Mesothelial cell of epicardium (in vitro differentiated cells): ENCODE data around the gene CDC20B. TPM values are rescaled to one million over a fixed set of nuclear protein-coding genes. Genes with fewer than 3 reads are reported as not detected.
"Not testable (repeated sequence)": the region's sequence is repeated elsewhere in the genome, so short reads cannot be mapped to it uniquely, and the experiment has no call there.

Experiments used
- DNase-seq, 2 experiments: peaks; one replicate each; pipeline ENCODE4 v3.0.0; 2021; ENCODE audit warnings: low spot score in 2 of 2; ENCODE audit not compliant: unreplicated experiment in 2 of 2
- H3K27ac Mint-ChIP-seq: 2 replicates; pipeline ENCODE4 v1.8.0; 2021; ENCODE audit warnings: mixed read lengths
- H3K27me3 Mint-ChIP-seq: 2 replicates; pipeline ENCODE4 v1.8.0; 2021; ENCODE audit warnings: low read depth, mixed read lengths
- H3K36me3 Mint-ChIP-seq: 2 replicates; pipeline ENCODE4 v1.8.0; 2021; ENCODE audit warnings: mixed read lengths
- H3K4me1 Mint-ChIP-seq: 2 replicates; pipeline ENCODE4 v1.8.0; 2021; ENCODE audit warnings: mixed read lengths
- H3K4me3 Mint-ChIP-seq: 2 replicates; pipeline ENCODE4 v1.8.0; 2021; ENCODE audit warnings: mild to moderate bottlenecking, moderate library complexity, mixed read lengths
- H3K9me3 Mint-ChIP-seq: 2 replicates; pipeline ENCODE4 v1.8.0; 2021; ENCODE audit warnings: mixed read lengths
- CTCF ChIP-seq: fragments of 200-600 bp; sonication (generic); IDR thresholded peaks from one replicate; pipeline ENCODE4 v1.5.0; 2021; ENCODE audit warnings: antibody characterized with exemption; ENCODE audit not compliant: unreplicated experiment
- total RNA-seq: library from RNA; stranded (reverse); gene quantifications from 3 replicates; pipeline ENCODE4 v1.2.1, GENCODE V29; 2021

CDC20B gene
- total RNA-seq, 1 donor from 2014 or later = 0.09 TPM

DNA sequence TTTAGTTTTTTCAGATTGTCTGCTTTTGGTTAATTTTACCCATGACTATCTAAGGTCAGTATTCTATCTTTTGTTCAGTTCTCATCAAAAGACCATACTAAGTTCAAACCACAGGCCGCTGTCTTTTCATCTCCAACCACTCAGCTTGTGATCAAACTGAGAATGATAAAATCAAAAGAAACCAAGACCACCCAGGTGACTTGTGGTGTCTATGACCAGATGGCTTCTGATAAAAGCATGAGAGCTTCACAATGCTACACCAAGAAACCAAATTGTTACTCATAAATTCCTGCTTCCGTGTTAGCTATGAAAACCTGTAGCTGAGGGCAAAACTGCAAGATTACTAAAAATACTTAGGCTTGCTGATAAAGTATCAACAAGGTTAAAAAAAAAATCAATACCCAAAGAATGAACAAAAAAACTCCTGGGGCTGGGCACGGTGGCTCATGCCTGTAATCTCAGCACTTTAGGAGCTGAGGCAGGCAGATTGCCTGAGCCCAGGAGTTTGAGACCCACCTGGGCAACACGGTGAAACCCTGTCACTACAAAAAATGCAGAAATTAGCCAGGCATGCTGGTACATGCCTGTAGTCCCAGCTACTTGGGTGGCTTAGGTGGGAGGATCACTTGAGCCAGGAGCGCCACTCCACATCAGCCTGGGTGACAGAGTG, 38.8 kb downstream of the CDC20B start:
- Mint-ChIP-seq H3K36me3 (no peaks in the 10 kb centered on the region), H3K27me3 (peaks cover 16% of the 10 kb centered on the region), H3K27ac (no peak overlapping the region), H3K9me3 (peaks cover 26% of the 10 kb centered on the region), H3K4me1 (no peaks in the 10 kb centered on the region), H3K4me3 (no peak overlapping the region)
- no peak for DNase-seq
- TF ChIP-seq CTCF = no peak

DNA sequence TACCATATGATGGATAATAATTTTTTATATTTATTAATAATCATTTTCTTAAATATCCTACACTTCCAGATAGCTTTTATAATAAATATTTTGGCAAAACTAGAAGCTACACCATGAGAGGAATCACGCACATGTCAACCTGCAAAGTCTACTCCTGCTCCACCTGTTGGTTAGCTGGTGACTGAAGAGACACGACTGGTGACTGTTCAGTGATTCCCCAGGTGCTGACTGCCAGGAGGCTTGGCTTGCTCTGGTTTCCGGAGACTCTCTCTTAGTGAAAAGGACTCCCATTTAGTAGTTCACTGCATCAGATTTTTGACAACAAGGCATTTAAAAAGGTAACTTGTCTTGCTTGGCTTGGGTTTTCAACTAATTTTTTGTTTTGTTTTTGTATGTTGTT, 49.6 kb downstream of the CDC20B start:
- Mint-ChIP-seq H3K27me3 (peaks cover 31% of the 10 kb centered on the region), H3K9me3 (no peaks in the 10 kb centered on the region), H3K36me3 (no peaks in the 10 kb centered on the region), H3K4me1 (no peaks in the 10 kb centered on the region), H3K27ac (no peak overlapping the region), H3K4me3 (no peak overlapping the region)
- DNase-seq = no peak
- TF ChIP-seq CTCF = no peak

- Mint-ChIP-seq H3K27ac (no peak overlapping the region), H3K4me3 (no peak overlapping the region), H3K36me3 (no peaks in the 10 kb centered on the region), H3K4me1 (no peaks in the 10 kb centered on the region), H3K27me3 (peaks cover 22% of the 10 kb centered on the region), H3K9me3 (no peaks in the 10 kb centered on the region)
- DNase-seq = no peak
- TF ChIP-seq CTCF = no peak
Measured at GRCh38 chr5:55114061-55114460, 58.9 kb downstream of the CDC20B start.

DNA sequence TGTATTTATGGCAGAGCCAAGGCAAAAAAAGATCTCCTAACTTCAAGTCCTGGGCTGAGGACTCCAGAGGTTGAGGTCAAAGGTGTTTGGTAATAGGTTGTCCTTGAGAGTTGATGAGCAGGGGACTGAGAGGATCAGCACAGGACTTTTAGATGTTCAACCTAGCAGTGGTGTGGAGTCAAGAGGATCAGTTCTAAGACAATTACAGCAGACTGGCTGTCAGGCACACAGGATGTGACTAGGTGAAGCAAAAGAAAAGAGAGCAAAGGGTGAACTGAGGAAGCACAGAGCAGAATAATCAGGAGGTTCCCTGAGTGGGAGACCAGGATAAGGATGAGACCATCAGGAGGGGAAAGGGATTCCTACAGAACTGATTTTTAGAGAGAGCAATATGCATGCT, 59.6 kb downstream of the CDC20B start:
- Mint-ChIP-seq H3K27ac (no peak overlapping the region), H3K4me3 (no peak overlapping the region), H3K36me3 (no peaks in the 10 kb centered on the region), H3K9me3 (no peaks in the 10 kb centered on the region), H3K4me1 (peaks cover 2% of the 10 kb centered on the region), H3K27me3 (peaks cover 19% of the 10 kb centered on the region)
- TF ChIP-seq CTCF = no peak
- no peak for DNase-seq

DNA sequence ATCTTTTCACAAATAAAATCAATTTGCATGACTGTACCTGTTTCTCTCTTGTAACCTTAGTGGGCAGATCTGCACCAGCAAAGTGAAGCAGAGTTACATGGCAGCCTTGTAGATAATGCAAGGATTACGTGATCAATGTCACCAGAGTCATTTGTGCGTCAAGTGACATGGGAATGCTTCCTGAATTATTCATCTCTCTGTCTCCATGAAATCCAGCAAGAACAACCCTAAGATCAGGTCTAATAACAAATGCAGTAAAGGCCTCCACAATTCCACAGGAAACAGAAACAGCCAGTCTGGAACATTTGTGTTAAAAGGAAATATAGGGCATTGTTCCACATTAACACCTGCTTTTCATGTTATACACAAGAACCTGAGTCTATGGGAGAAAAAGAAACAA, 62.8 kb downstream of the CDC20B start:
- Mint-ChIP-seq H3K36me3 (no peaks in the 10 kb centered on the region), H3K9me3 (no peaks in the 10 kb centered on the region), H3K4me1 (peaks cover 4% of the 10 kb centered on the region), H3K27me3 (peaks cover 19% of the 10 kb centered on the region), H3K4me3 (no peak overlapping the region), H3K27ac (no peak overlapping the region)
- DNase-seq = no peak
- no peak for TF ChIP-seq CTCF

DNA sequence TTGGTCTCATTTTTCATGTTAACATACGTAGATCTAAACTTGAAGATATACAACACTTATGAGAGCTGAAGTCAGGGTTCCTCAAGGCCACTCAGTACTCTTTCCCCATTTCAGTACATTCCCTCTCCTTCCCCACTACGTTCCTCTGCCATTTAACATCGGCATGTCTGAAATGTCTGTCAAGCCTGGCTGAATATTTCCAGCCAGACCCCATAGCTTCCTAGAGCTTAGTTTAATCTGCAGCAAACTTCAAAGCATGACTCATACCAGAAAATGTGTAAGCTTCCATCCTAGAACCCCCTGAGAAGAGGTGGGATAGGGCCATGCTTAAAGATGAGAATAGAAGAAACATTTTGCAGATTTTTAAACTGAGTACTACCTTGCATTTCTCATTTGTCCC, 64.3 kb downstream of the CDC20B start:
- TF ChIP-seq CTCF = no peak
- peaks cover 4% of the 10 kb centered on the region for H3K4me1 Mint-ChIP-seq
- H3K27ac Mint-ChIP-seq = no peak overlapping the region
- H3K4me3 Mint-ChIP-seq = no peak overlapping the region
- H3K9me3 Mint-ChIP-seq = no peaks in the 10 kb centered on the region
- DNase-seq = no peak
- H3K36me3 Mint-ChIP-seq = no peaks in the 10 kb centered on the region
- H3K27me3 Mint-ChIP-seq = peaks cover 8% of the 10 kb centered on the region

- H3K4me1 Mint-ChIP-seq = peaks cover 11% of the 10 kb centered on the region
- H3K27ac Mint-ChIP-seq, H3K9me3 Mint-ChIP-seq, H3K27me3 Mint-ChIP-seq, H3K36me3 Mint-ChIP-seq, DNase-seq, H3K4me3 Mint-ChIP-seq: not testable (repeated sequence)
Measured at GRCh38 chr5:55105976-55106375, 67.0 kb downstream of the CDC20B start.
